Esophagus muscularis mucosa (tissue), 4 donors: ENCODE results near the gene KREMEN1. TPM values are rescaled to one million over a fixed set of nuclear protein-coding genes. Genes with fewer than 3 reads are reported as not detected.

Experiments
- DNase-seq: peaks from one replicate; pipeline ENCODE4 v3.0.0-alpha.2; 2017; ENCODE audit errors: extremely low spot score
- H3K27ac ChIP-seq, 4 donors: fragments of 200-600 bp; sonication (generic); replicated peaks in 1 of 4; 1 replicate in 3 of 4; 2 replicates in 1 of 4; pipeline ENCODE4 v1.5.1; 2016 to 2019; ENCODE audit warnings: mild to moderate bottlenecking in 1 of 4
- H3K27me3 ChIP-seq, 4 donors: fragments of 200-600 bp; sonication (generic); one replicate each; pipeline versions ENCODE4 v1.5.1 to v1.6.0; 2016 to 2019
- H3K36me3 ChIP-seq, 4 donors: fragments of 200-600 bp; sonication (generic); one replicate each; pipeline ENCODE4 v1.5.1; 2016 to 2019
- H3K4me1 ChIP-seq, 4 donors: fragments of 200-600 bp; sonication (generic); one replicate each; pipeline ENCODE4 v1.5.1; 2016 to 2019
- H3K4me3 ChIP-seq, 4 donors: fragments of 200-600 bp; sonication (generic); 1 replicate in 2 of 4; 2 replicates in 2 of 4; pipeline ENCODE4 v1.5.1; 2016 to 2019; ENCODE audit warnings: mild to moderate bottlenecking in 4 of 4, moderate library complexity in 1 of 4
- H3K9me3 ChIP-seq, 4 donors: fragments of 200-600 bp; sonication (generic); 1 replicate in 3 of 4; 2 replicates in 1 of 4; pipeline ENCODE4 v1.5.1; 2016 to 2019
- CTCF ChIP-seq, 3 experiments: fragments of 200-600 bp in 2 of 3; fragments of 450-650 bp in 1 of 3; sonication (generic) in 2 of 3; IDR thresholded peaks; one replicate each; pipeline ENCODE4 v1.5.1; 2017 to 2019; ENCODE audit warnings: antibody characterized with exemption in 3 of 3, mild to moderate bottlenecking in 2 of 3, moderate library complexity in 1 of 3
- EP300 ChIP-seq: sonication (generic); formaldehyde crosslinking; IDR thresholded peaks from one replicate; pipeline ENCODE4 v1.6.1; 2017; ENCODE audit warnings: antibody characterized with exemption
- POLR2A ChIP-seq: fragments of 450-650 bp; IDR thresholded peaks from one replicate; pipeline ENCODE4 v1.6.1; 2017; ENCODE audit warnings: antibody characterized with exemption, moderate library complexity, mild to moderate bottlenecking, low read depth
- POLR2AphosphoS5 ChIP-seq, 2 donors: sonication (generic); formaldehyde crosslinking; IDR thresholded peaks; one replicate each; pipeline ENCODE4 v1.6.1; 2017; ENCODE audit warnings: antibody characterized with exemption in 2 of 2
- WGBS: methylation state at CpG from one replicate; pipeline ENCODE4 v1.1.5; 2018; 5-methylcytosine and 5-hydroxymethylcytosine counted together
- intact Hi-C: fragments of 100-400 bp; cut with DNase I; formaldehyde crosslinking; loops from one replicate; pipeline ENCODE4 v1.15.1; 2023
- total RNA-seq, 4 donors: library from RNA; depleted of rRNA; stranded (reverse); fragments of >200 nt; gene quantifications; one replicate each; pipeline versions ENCODE4 v1.1.0 to v1.2.1, GENCODE V29; 2016

The KREMEN1 gene
- total RNA-seq, 4 donors from 2014 or later: 8.7 to 14.6 (median 12.4) TPM

GRCh38 chr22:29149841-29150555 is 77.2 kb downstream of the KREMEN1 start:
- peaks cover 6 to 50% (median 32%) of the 10 kb centered on the region in 4 donors for H3K4me1 ChIP-seq
- H3K9me3 ChIP-seq: no peaks in the 10 kb centered on the region
- intact Hi-C loops: loop anchor here (10.0 kb wide), 1 partner anchor 295 kb away; no protein-coding TSS in a partner anchor
- peak overlapping the region; percentile 12 to 51 (median 29) for H3K27ac ChIP-seq
- TF ChIP-seq CTCF (IDR thresholded peaks at IDR 0.05): no peak
- TF ChIP-seq POLR2AphosphoS5 (IDR thresholded peaks at IDR 0.05): no peak
- TF ChIP-seq EP300: no peak
- no peak for TF ChIP-seq POLR2A
- no peaks in the 10 kb centered on the region for H3K27me3 ChIP-seq
- no peak for DNase-seq
- H3K4me3 ChIP-seq: no peak overlapping the region
- 62% methylated on average over 15 of the region's 16 CpGs for WGBS
- peaks cover 0 to 8% (median 2%) of the 10 kb centered on the region in 4 donors for H3K36me3 ChIP-seq

GRCh38 chr22:29150701-29151100 is 77.9 kb downstream of the KREMEN1 start:
- Histone ChIP-seq H3K27me3 (no peaks in the 10 kb centered on the region), H3K4me3 (no peak overlapping the region), H3K9me3 (no peaks in the 10 kb centered on the region), H3K36me3 (peaks cover 0 to 3% (median 1%) of the 10 kb centered on the region in 4 donors), H3K4me1 (peaks cover 6 to 51% (median 32%) of the 10 kb centered on the region in 4 donors), H3K27ac (peak overlapping the region in 1 of 4 donors; percentile 12)
- WGBS: 95% methylated on average over 9 of the region's 9 CpGs
- TF ChIP-seq POLR2AphosphoS5 (IDR thresholded peaks at IDR 0.05) (no peak), POLR2A (no peak), CTCF (IDR thresholded peaks at IDR 0.05) (no peak), EP300 (no peak)
- no peak for DNase-seq
- intact Hi-C loops: loop anchor here (10.0 kb wide), 1 partner anchor 296 kb away; no protein-coding TSS in a partner anchor

- Histone ChIP-seq H3K36me3 (peaks cover 0 to 3% (median 0%) of the 10 kb centered on the region in 4 donors), H3K27me3 (no peaks in the 10 kb centered on the region), H3K9me3 (no peaks in the 10 kb centered on the region), H3K4me1 (peaks cover 6 to 51% (median 32%) of the 10 kb centered on the region in 4 donors), H3K4me3 (no peak overlapping the region), H3K27ac (no peak overlapping the region)
- TF ChIP-seq CTCF (IDR thresholded peaks at IDR 0.05): no peak
- TF ChIP-seq POLR2A: no peak
- no peak for TF ChIP-seq POLR2AphosphoS5 (IDR thresholded peaks at IDR 0.05)
- TF ChIP-seq EP300: no peak
- no peak for DNase-seq
- intact Hi-C loops: loop anchor here (10.0 kb wide), 1 partner anchor 297 kb away; no protein-coding TSS in a partner anchor
- 94% methylated on average over 7 of the region's 7 CpGs for WGBS
Observed at GRCh38 chr22:29151316-29151715, 78.5 kb downstream of the KREMEN1 start.

- H3K36me3 ChIP-seq: peaks cover 0 to 3% (median 0%) of the 10 kb centered on the region in 4 donors
- H3K4me1 ChIP-seq: peaks cover 6 to 49% (median 32%) of the 10 kb centered on the region in 4 donors
- intact Hi-C loops: loop anchor here (10.0 kb wide), 1 partner anchor 297 kb away; no protein-coding TSS in a partner anchor
- no peaks in the 10 kb centered on the region for H3K27me3 ChIP-seq
- H3K4me3 ChIP-seq: peak overlapping the region in 2 of 4 donors; percentile 16 to 18
- peak overlapping the region; percentile 62 to 76 (median 66) for H3K27ac ChIP-seq
- DNase-seq: no peak
- 45% methylated on average over 13 of the region's 13 CpGs for WGBS
- TF ChIP-seq POLR2A (no peak), EP300 (no peak), POLR2AphosphoS5 (IDR thresholded peaks at IDR 0.05) (no peak), CTCF (IDR thresholded peaks at IDR 0.05) (no peak)
- H3K9me3 ChIP-seq: no peaks in the 10 kb centered on the region
Observed at GRCh38 chr22:29152045-29152953, 79.5 kb downstream of the KREMEN1 start.
